GM12864 (cell line): ENCODE data around the gene SIRT3.

Experiments used
- DNase-seq: peaks from one replicate; pipeline ENCODE4 v3.0.0-alpha.2; 2011; ENCODE audit warnings: low read depth
- H3K4me3 ChIP-seq: 2 replicates; pipeline ENCODE4 v1.5.1; 2011; ENCODE audit warnings: mild to moderate bottlenecking, low read depth, low read length, control low read depth
- TF ChIP-seq, protein P1 (sequence below): IDR thresholded peaks from 2 replicates; pipeline ENCODE4 v1.5.1; 2011; ENCODE audit warnings: low read depth, mild to moderate bottlenecking, moderate library complexity, low read length, control low read depth, inconsistent platforms; ENCODE audit errors: missing control alignments

Gene SIRT3

DNA sequence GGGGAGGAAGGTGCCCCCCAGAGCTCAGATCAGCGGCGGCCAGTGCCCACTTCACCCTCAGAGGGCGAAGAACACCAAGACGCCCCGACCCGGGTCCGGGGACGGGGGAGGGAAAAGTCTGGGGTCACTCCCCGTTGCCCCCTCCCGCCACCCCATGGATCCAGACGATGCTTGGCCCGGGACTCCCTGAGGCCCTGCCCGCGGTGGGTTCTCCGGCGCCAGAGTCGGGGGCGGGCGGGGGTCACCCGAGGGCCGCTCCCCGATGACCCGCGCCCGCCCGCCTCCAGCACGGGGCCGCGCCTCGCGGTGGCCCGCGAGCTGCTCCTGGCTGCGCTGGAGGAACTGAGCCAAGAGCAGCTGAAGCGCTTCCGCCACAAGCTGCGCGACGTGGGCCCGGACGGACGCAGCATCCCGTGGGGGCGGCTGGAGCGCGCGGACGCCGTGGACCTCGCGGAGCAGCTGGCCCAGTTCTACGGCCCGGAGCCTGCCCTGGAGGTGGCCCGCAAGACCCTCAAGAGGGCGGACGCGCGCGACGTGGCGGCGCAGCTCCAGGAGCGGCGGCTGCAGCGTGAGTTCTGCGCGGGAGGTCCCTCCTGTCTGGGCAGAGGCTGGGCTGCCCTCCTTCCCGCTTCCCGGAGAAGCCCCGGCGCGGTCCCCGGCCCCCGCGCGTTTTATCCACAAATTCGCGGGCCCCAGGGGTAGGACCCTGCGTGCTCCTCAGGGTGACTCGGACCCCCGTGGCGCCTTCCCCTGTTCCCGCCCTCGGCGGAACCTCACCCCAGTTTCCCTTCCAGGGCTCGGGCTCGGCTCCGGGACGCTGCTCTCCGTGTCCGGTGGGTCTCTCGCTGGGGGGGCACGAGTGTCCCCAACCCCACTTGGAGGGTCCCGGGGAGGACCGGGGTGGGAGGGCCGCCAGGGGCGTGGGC is 43.2 kb upstream of the SIRT3 start:
- DNase-seq: no peak
- TF ChIP-seq, protein P1, sequence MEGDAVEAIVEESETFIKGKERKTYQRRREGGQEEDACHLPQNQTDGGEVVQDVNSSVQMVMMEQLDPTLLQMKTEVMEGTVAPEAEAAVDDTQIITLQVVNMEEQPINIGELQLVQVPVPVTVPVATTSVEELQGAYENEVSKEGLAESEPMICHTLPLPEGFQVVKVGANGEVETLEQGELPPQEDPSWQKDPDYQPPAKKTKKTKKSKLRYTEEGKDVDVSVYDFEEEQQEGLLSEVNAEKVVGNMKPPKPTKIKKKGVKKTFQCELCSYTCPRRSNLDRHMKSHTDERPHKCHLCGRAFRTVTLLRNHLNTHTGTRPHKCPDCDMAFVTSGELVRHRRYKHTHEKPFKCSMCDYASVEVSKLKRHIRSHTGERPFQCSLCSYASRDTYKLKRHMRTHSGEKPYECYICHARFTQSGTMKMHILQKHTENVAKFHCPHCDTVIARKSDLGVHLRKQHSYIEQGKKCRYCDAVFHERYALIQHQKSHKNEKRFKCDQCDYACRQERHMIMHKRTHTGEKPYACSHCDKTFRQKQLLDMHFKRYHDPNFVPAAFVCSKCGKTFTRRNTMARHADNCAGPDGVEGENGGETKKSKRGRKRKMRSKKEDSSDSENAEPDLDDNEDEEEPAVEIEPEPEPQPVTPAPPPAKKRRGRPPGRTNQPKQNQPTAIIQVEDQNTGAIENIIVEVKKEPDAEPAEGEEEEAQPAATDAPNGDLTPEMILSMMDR: no peak
- no peak overlapping the region for H3K4me3 ChIP-seq

DNA sequence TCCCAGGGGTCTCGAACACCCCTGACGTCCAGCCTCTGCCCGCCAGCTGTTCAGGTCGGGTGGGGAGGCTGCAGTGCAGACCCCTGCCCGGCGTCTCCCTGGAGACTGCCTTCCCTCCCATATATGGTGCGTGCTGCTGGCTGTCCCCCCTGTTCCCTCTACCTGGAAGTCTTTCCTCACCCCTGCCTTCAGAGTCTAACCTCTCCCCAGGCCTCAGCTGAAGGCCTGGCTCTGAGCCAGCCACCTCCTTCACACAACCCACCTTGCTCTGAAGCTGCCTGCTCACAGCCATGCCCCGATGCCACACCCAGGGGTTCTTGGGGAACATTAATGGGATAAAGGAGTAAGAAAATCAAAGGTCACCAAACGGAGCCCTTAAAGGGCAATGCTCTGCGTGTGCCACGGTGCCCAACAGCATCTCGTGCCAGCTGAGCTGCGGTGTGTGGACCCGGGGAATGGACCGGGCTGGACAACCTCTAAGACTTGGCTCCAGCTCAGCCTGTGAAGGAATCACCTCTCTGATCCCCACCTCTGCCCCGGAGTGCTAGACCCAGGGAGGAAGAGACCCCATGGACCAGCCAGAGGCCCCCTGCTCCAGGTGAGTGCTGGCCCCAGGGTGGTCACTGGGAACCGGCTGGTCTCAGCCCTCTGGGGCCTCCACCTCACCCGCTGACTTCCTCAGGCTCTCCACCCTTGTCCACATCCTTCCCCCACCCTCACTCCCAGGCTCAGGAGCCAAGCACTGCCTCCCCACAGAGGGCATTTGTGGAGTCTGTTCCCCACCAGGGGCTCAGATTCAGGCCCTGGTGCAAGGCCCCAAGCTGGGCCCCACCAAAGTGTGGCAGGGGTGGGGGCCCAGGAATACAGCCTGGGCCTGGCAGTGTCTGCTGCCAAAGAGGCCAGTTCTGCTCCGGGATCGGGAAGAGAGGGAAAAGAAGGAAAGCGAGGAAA is 42.1 kb upstream of the SIRT3 start, which contains the start of gene NLRP6:
NLRP6 (plus strand) TSS at position 407 of the 951 bp plus-strand sequence; CDS start at position 570, 163 bp downstream.
- no peak within 1 kb of the TSS for H3K4me3 ChIP-seq
- no peak for DNase-seq
- TF ChIP-seq, protein P1: no peak

DNA sequence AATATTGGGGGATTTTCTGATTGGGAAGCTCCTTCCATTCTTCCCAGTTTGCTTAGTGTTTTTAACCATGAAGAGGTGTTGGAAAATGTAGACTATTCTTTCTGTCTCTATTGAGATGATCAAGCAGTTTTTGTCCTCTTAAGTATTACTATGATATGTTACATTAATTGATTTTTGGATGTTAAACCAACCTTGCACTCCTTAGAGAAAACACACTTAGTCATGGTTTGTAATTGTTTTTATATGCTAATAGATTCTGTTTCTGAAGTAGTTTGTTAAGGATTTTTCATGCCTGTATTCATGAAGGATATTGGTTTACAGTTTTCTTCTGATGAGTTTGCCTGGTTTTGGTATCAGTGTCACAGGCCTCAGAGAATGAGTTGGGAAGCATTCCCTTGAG is 40.1 kb upstream of the SIRT3 start:
- H3K4me3 ChIP-seq: no peak overlapping the region
- no peak for DNase-seq
- TF ChIP-seq, protein P1: no peak

DNA sequence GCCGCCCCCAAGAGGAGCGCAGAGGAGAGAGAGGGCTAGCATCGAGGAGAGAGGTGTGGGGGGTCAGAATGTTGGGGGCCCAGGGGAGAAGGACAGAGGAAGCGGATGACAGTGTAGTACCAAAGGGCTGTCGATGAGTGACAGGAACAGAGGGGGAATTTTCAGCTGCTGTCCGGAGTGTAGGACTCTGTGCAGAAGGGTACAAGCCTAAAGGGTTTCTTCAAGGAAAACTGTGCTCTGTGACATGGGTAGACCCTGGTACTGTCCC is 36.7 kb upstream of the SIRT3 start:
- DNase-seq: no peak
- H3K4me3 ChIP-seq: no peak overlapping the region
- TF ChIP-seq, protein P1: no peak

DNA sequence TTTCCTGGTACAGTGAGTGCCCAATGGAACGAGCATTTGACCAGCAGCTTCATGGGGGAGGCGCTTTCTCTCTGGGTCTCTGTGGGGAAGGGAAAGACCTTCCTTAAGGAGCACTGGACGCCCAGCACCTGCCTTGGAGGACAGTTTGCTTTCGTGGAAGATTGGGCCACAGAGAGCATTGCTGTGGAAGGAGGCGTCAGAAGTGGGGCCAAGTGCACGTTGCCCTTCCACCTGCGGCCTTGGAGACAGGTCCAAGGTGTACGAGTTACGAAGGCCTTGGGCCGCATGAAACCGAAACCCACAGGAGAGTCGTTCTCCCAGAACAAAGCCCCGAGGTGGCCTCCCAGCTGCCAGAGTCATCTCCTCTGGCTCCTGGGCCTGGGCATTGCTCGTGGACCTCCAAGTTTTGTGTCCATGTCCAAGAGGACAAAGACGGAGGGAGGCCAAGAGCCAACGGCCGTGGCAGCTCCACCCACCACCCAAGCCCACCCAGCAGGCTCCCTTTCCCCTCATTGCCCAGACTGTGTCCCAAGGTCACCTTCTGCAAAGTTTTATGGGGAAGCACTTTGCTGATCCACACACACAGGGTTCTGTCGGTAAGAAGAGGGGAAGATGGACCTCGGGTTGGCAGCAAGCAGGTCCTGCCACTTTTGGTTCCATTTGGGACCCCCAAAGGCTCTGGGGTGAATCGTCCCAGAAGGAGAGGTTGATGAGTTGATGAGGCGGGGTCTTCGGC is 36.2 kb upstream of the SIRT3 start:
- no peak for DNase-seq
- TF ChIP-seq, protein P1: no peak
- no peak overlapping the region for H3K4me3 ChIP-seq

DNA sequence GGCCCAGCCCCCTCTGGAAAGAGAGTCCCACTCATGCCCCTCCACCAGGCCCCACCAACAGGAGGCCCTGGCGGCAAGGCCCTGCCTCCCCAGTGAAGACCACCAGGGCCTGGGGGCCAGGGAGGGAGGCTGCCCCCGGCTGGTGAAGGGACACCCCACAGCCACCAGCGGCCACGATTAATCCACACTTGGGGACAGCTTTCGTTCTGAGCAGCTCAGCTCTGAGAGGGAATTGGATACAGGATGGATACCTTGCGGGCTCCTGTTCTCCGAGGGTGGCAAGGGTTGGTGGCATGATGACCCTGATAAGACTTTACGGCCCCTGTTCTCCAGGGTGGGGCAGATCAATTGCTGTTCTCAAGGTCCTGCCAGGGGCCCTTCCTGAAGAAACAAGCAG is 35.2 kb upstream of the SIRT3 start:
- H3K4me3 ChIP-seq: no peak overlapping the region
- TF ChIP-seq, protein P1: no peak
- DNase-seq: no peak
